Measurements from ENCODE around the gene PPFIBP2. TPM values are rescaled to one million over a fixed set of nuclear protein-coding genes. Genes with fewer than 3 reads are reported as not detected.

Gene PPFIBP2
- total and polyA plus RNA-seq, 10 of the 15 experiments (the other 5 are each of a cell fraction or from before 2014, with no cell fraction given) = 17.3 to 56.3 (median 39.2) TPM

DNA sequence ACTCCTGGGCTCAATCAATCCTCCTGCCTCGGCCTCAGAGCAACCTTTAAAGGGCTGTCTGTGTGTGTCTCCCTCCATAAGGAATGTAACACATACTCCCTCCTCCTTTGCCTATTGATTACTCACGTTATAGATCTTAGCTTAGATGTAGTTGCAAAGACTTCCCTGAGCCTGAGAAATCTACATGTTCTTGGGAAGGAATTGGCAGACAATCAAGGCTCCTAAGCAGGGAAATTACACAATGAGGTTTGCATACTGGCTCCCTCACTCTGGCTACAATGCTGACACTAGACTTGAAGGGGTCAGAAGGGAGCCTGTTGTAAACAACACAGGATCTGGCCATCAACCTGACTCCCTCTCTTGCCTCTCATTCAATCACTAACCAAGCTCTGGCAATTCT, 33.7 kb upstream of the PPFIBP2 start:
- H3K79me2 ChIP-seq (ENCODE audit: control insufficient read depth, insufficient read depth, low read length) = no peaks in the 10 kb centered on the region
- DNase-seq (ENCODE audit: low read depth, low spot score) (no peak), ATAC-seq (no peak), FAIRE-seq (no peak)
- in situ Hi-C loops (cut with MboI) (no loop called here), intact Hi-C loops (cut with micrococcal nuclease; ENCODE audit: unreplicated experiment) (no loop called here)
- ChIA-PET POLR2A (no interaction called here), RAD21 (ENCODE audit: unreplicated experiment) (interaction anchor here (0.5 to 1.0 kb wide), 2 partner anchors 38 to 215 kb away, joined by 3 read pairs; no protein-coding TSS in a partner anchor), SMC1A (ENCODE audit: uncharacterized antibody, unreplicated experiment) (interaction anchor here (0.6 to 1.5 kb wide), 5 partner anchors 8 to 495 kb away, joined by 3 to 6 read pairs (median 3); no protein-coding TSS in a partner anchor), CTCF (interaction anchor here (0.7 to 1.4 kb wide), 2 partner anchors 10 to 38 kb away, joined by 3 read pairs; no protein-coding TSS in a partner anchor)
- no peaks in the 10 kb centered on the region for H3K36me3 ChIP-seq (ENCODE audit: control insufficient read depth in 2 of 2, insufficient read depth in 2 of 2, low read length in 1 of 2)
- H3K9ac ChIP-seq (ENCODE audit: control insufficient read depth, insufficient read depth, low read length) = no peak overlapping the region
- BruUV-seq (replicated peaks) = no TSS peak
- H4K20me1 ChIP-seq (ENCODE audit: control insufficient read depth, insufficient read depth) = no peaks in the 10 kb centered on the region
- no peaks in the 10 kb centered on the region for H3K9me3 ChIP-seq (replicated peaks; ENCODE audit: control insufficient read depth, insufficient read depth, low read length)
- H3K4me1 ChIP-seq (ENCODE audit: control insufficient read depth, insufficient read depth, low read length) = no peaks in the 10 kb centered on the region
- TF ChIP-seq, protein P1, sequence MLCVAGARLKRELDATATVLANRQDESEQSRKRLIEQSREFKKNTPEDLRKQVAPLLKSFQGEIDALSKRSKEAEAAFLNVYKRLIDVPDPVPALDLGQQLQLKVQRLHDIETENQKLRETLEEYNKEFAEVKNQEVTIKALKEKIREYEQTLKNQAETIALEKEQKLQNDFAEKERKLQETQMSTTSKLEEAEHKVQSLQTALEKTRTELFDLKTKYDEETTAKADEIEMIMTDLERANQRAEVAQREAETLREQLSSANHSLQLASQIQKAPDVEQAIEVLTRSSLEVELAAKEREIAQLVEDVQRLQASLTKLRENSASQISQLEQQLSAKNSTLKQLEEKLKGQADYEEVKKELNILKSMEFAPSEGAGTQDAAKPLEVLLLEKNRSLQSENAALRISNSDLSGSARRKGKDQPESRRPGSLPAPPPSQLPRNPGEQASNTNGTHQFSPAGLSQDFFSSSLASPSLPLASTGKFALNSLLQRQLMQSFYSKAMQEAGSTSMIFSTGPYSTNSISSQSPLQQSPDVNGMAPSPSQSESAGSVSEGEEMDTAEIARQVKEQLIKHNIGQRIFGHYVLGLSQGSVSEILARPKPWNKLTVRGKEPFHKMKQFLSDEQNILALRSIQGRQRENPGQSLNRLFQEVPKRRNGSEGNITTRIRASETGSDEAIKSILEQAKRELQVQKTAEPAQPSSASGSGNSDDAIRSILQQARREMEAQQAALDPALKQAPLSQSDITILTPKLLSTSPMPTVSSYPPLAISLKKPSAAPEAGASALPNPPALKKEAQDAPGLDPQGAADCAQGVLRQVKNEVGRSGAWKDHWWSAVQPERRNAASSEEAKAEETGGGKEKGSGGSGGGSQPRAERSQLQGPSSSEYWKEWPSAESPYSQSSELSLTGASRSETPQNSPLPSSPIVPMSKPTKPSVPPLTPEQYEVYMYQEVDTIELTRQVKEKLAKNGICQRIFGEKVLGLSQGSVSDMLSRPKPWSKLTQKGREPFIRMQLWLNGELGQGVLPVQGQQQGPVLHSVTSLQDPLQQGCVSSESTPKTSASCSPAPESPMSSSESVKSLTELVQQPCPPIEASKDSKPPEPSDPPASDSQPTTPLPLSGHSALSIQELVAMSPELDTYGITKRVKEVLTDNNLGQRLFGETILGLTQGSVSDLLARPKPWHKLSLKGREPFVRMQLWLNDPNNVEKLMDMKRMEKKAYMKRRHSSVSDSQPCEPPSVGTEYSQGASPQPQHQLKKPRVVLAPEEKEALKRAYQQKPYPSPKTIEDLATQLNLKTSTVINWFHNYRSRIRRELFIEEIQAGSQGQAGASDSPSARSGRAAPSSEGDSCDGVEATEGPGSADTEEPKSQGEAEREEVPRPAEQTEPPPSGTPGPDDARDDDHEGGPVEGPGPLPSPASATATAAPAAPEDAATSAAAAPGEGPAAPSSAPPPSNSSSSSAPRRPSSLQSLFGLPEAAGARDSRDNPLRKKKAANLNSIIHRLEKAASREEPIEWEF (IDR thresholded peaks at IDR 0.05; ENCODE audit: insufficient replicate concordance, low read depth, low read length) = no peak
- TF ChIP-seq TCF7 (IDR thresholded peaks at IDR 0.05; ENCODE audit: borderline replicate concordance) = no peak
- TF ChIP-seq BMI1 (IDR thresholded peaks at IDR 0.05; ENCODE audit: borderline replicate concordance) = no peak
- TF ChIP-seq MEF2B (IDR thresholded peaks at IDR 0.05; ENCODE audit: partially characterized antibody, poor library complexity, severe bottlenecking) = no peak
- TF ChIP-seq ESRRA (IDR thresholded peaks at IDR 0.05; ENCODE audit: low read length) = no peak
- no peak overlapping the region for H3K27ac ChIP-seq (ENCODE audit: control insufficient read depth, insufficient read depth)
- no peak overlapping the region for H3K4me3 ChIP-seq
- no peak overlapping the region for H3K4me2 ChIP-seq (ENCODE audit: control insufficient read depth, insufficient read depth)
- no peak overlapping the region for H2AFZ ChIP-seq (ENCODE audit: control insufficient read depth, low read depth, low read length)
- no peaks in the 10 kb centered on the region for H3K27me3 ChIP-seq (replicated peaks in 1 of 2; ENCODE audit: control insufficient read depth in 2 of 2, insufficient read depth in 2 of 2, low read length in 1 of 2)
- whole genome bisulfite sequencing (ENCODE audit: insufficient coverage, insufficient replicate concordance, low lambda C conversion rate, missing lambda C conversion rate) = 35% methylated on average over 2 of the region's 2 CpGs

All from GM12878 (cell line).